K562 (cell line): ENCODE data around the gene RASL12. TPM values are rescaled to one million over a fixed set of nuclear protein-coding genes. Genes with fewer than 3 reads are reported as not detected.

Experiments
- ATAC-seq: fragments of 200-7000 bp; cut with Tn5 transposase; 3 replicates; pipeline ENCODE4 v1.9.1; 2020; ENCODE audit warnings: moderate library complexity
- BruUV-seq: library from RNA; stranded (reverse); fragments of 400-500 nt; replicated peaks from 2 replicates; lab custom pipeline; 2021; lab: Mats Ljungman, UMichigan
- CTCF ChIA-PET: fragments of 300-600 bp; formaldehyde crosslinking; extraction: SDS; loops from one replicate; lab custom pipeline; 2021; ENCODE audit warnings: low intra/inter-chr PET ratio; lab: Yijun Ruan, JAX
- POLR2A ChIA-PET: fragments of 300-600, 350-650 bp; sonication (Branson Sonifier 250); formaldehyde crosslinking; extraction: SDS; loops from one replicate; lab custom pipeline; 2021; ENCODE audit warnings: antibody characterized with exemption, inconsistent platforms; lab: Yijun Ruan, JAX
- DNase-seq, 4 experiments: peaks; one replicate each; pipeline versions ENCODE4 v3.0.0 to v3.0.0-alpha.2; 2011 to 2018; ENCODE audit warnings: low spot score in 3 of 4, mixed read lengths in 3 of 4; ENCODE audit errors: extremely low read depth in 1 of 4
- FAIRE-seq: peaks from 2 replicates; lab custom pipeline; 2011; peaks lifted over from hg19 to GRCh38; lab: Jason Lieb, UNC
- H2AFZ ChIP-seq: 2 replicates; pipeline ENCODE4 v1.6.0; 2011; ENCODE audit warnings: low read depth, low read length, control low read depth, inconsistent platforms
- H3K27ac ChIP-seq: fragments of 200-600 bp; 3 replicates; pipeline ENCODE4 v1.8.0; 2011; ENCODE audit warnings: low read depth, mild to moderate bottlenecking, control low read depth, inconsistent platforms, low read length, moderate library complexity, mixed read lengths; ENCODE audit errors: extremely low read depth
- H3K27me3 ChIP-seq, 2 experiments: fragments of 300-600 bp in 1 of 2; 2 replicates in 1 of 2; 3 replicates in 1 of 2; pipeline versions ENCODE4 v1.6.0 to v1.8.0; 2011; ENCODE audit warnings: inconsistent platforms in 2 of 2, low read length in 2 of 2, mild to moderate bottlenecking in 1 of 2, mixed read lengths in 1 of 2, moderate library complexity in 1 of 2; ENCODE audit not compliant: control insufficient read depth in 2 of 2, insufficient read depth in 2 of 2
- H3K36me3 ChIP-seq: fragments of 300-600 bp; 3 replicates; pipeline ENCODE4 v1.8.0; 2011; ENCODE audit warnings: mild to moderate bottlenecking, low read length, inconsistent platforms; ENCODE audit not compliant: control insufficient read depth, insufficient read depth
- H3K4me1 ChIP-seq, 2 experiments: fragments of 200-600 bp in 1 of 2; replicated peaks in 1 of 2; 2 replicates in 1 of 2; 3 replicates in 1 of 2; pipeline versions ENCODE4 v1.5.1 to v1.8.0; 2011; ENCODE audit warnings: inconsistent platforms in 2 of 2, low read length in 2 of 2, mild to moderate bottlenecking in 1 of 2, mixed read lengths in 1 of 2, moderate library complexity in 1 of 2; ENCODE audit not compliant: control insufficient read depth in 2 of 2, insufficient read depth in 2 of 2
- H3K4me2 ChIP-seq: 2 replicates; pipeline ENCODE4 v1.6.1; 2011; ENCODE audit warnings: low read length, control low read depth, inconsistent platforms, mixed read lengths; ENCODE audit not compliant: insufficient read depth
- H3K4me3 ChIP-seq: fragments of 200-600 bp; sonication (generic), shearing (Covaris generic); 2 replicates; pipeline ENCODE4 v1.5.1; 2016; ENCODE audit warnings: control low read depth, inconsistent platforms
- H3K79me2 ChIP-seq: fragments of 200-600 bp; 3 replicates; pipeline ENCODE4 v1.8.0; 2011; ENCODE audit warnings: low read length, inconsistent platforms; ENCODE audit not compliant: control insufficient read depth, insufficient read depth
- H3K9ac ChIP-seq, 2 experiments: 2 replicates each; pipeline versions ENCODE4 v1.6.0 to v1.6.1; 2011; ENCODE audit warnings: low read depth in 2 of 2, low read length in 2 of 2, control low read depth in 1 of 2, inconsistent platforms in 1 of 2, mild to moderate bottlenecking in 1 of 2, mixed read lengths in 1 of 2; ENCODE audit not compliant: insufficient read depth in 1 of 2
- H3K9me1 ChIP-seq: one replicate; pipeline ENCODE4 v1.6.0; 2011; ENCODE audit warnings: inconsistent platforms, mild to moderate bottlenecking, low read length, moderate library complexity; ENCODE audit not compliant: control insufficient read depth, insufficient read depth
- H3K9me3 ChIP-seq: replicated peaks from 2 replicates; pipeline ENCODE4 v1.5.1; 2011; ENCODE audit warnings: low read depth, low read length, inconsistent platforms; ENCODE audit not compliant: control insufficient read depth, insufficient read depth
- H4K20me1 ChIP-seq: replicated peaks from 2 replicates; pipeline ENCODE4 v1.6.1; 2011; ENCODE audit warnings: low read length, inconsistent platforms, mixed read lengths; ENCODE audit not compliant: control insufficient read depth, insufficient read depth
- C11orf30 ChIP-seq: fragments of 450-650 bp; IDR thresholded peaks from 2 replicates; pipeline ENCODE4 v1.6.1; 2016; ENCODE audit warnings: low read depth, mild to moderate bottlenecking
- CAMTA2 ChIP-seq: fragments of 250-450 bp; sonication (Bioruptor Pico); conservative IDR thresholded peaks from 2 replicates; pipeline ENCODE4 v1.5.1; 2022
- CXXC5 ChIP-seq: fragments of 250-450 bp; sonication (Bioruptor Pico); IDR thresholded peaks from 2 replicates; pipeline ENCODE4 v1.8.0; 2022; ENCODE audit warnings: inconsistent platforms, mild to moderate bottlenecking, moderate library complexity
- ELF2 ChIP-seq: fragments of 250-450 bp; sonication (Bioruptor Pico); IDR thresholded peaks from 2 replicates; pipeline ENCODE4 v1.5.0; 2021; ENCODE audit warnings: mild to moderate bottlenecking
- HDAC1 ChIP-seq, 2 experiments: fragments of 450-650 bp; IDR thresholded peaks; 2 replicates each; pipeline ENCODE4 v1.6.1; 2016 to 2017; ENCODE audit warnings: inconsistent platforms in 1 of 2, mild to moderate bottlenecking in 1 of 2, moderate library complexity in 1 of 2
- HDAC2 ChIP-seq: fragments of 450-650 bp; IDR thresholded peaks from 2 replicates; pipeline ENCODE4 v1.6.1; 2016; ENCODE audit warnings: mild to moderate bottlenecking
- HLTF ChIP-seq: fragments of 450-650 bp; IDR thresholded peaks from 2 replicates; pipeline ENCODE4 v1.6.1; 2016
- KDM1A ChIP-seq, 2 experiments: fragments of 450-650 bp; IDR thresholded peaks; 2 replicates each; pipeline ENCODE4 v1.6.1; 2016; ENCODE audit warnings: mild to moderate bottlenecking in 2 of 2
- RAD21 ChIP-seq, 2 experiments: fragments of 250-450 bp in 1 of 2; fragments of 450-650 bp in 1 of 2; sonication (Bioruptor Pico) in 1 of 2; formaldehyde crosslinking in 1 of 2; IDR thresholded peaks in 1 of 2; conservative IDR thresholded peaks in 1 of 2; 2 replicates each; pipeline versions ENCODE4 v1.4.0 to v1.8.0; 2020 to 2022; ENCODE audit warnings: mild to moderate bottlenecking in 2 of 2, moderate library complexity in 1 of 2
- RB1 ChIP-seq: fragments of 450-650 bp; IDR thresholded peaks from 2 replicates; pipeline ENCODE4 v1.6.1; 2017; ENCODE audit warnings: low read depth, mild to moderate bottlenecking
- SMC3 ChIP-seq: conservative IDR thresholded peaks from 2 replicates; pipeline ENCODE4 v1.6.1; 2011; ENCODE audit warnings: low read depth, low read length, improper control_type of control experiment; ENCODE audit not compliant: insufficient read depth
- USF2 ChIP-seq: sonication (generic); formaldehyde crosslinking; IDR thresholded peaks from 2 replicates; pipeline ENCODE4 v1.5.0; 2020; ENCODE audit warnings: missing genetic modification reagents
- YBX1 ChIP-seq: fragments of 450-650 bp; IDR thresholded peaks from 2 replicates; pipeline ENCODE4 v1.7.1; 2016; ENCODE audit warnings: mild to moderate bottlenecking
- ZBED1 ChIP-seq: IDR thresholded peaks from 2 replicates; pipeline ENCODE4 v1.6.1; 2014
- ZEB2 ChIP-seq: fragments of 450-650 bp; IDR thresholded peaks from 2 replicates; pipeline ENCODE4 v1.6.1; 2016
- WGBS: fragments of 100-300 bp; shearing (Covaris generic); methylation state at CpG from one replicate; pipeline ENCODE4 v1.1.6; 2016; ENCODE audit warnings: low coverage, mixed read lengths; ENCODE audit not compliant: insufficient coverage; ENCODE audit errors: missing lambda C conversion rate; 5-methylcytosine and 5-hydroxymethylcytosine counted together
- in situ Hi-C: fragments of 300-500 bp; cut with MboI; formaldehyde crosslinking; loops from 4 replicates; pipeline ENCODE4 v1.15.0; 2018; ENCODE audit warnings: inconsistent platforms, mixed read lengths
- intact Hi-C: fragments of 100-400 bp; cut with micrococcal nuclease; formaldehyde crosslinking; loops from 2 replicates; pipeline ENCODE4 v1.14.2; 2022
- polyA plus RNA-seq, 8 experiments: library from polyadenylated mRNA; depleted of rRNA in 4 of 8; stranded (reverse) in 5 of 8; unstranded in 3 of 8; fragments of >200 nt; fragmentation: Nextera tagmentation in 2 of 8; fragmentation: Illumina TruSeq in 1 of 8; extraction: Ambion mirVana in 2 of 8; extraction: Trizol in 1 of 8; gene quantifications; 2 replicates each; pipeline versions ENCODE4 v1.2.1 to v1.2.3, GENCODE V29; 2011 to 2014; ENCODE audit warnings: inconsistent platforms in 1 of 8, missing spikeins in 1 of 8
- total RNA-seq, 7 experiments: library from RNA; depleted of rRNA in 6 of 7; stranded (reverse); fragments of >200 nt in 6 of 7; fragmentation: Illumina TruSeq in 2 of 7; extraction: Trizol in 2 of 7; gene quantifications; 2 replicates each; pipeline versions ENCODE4 v1.2.1 to v1.2.3, GENCODE V29; 2011 to 2021; ENCODE audit warnings: low replicate concordance in 1 of 7
- TF ChIP-seq, protein P1 (sequence below): IDR thresholded peaks from 2 replicates; pipeline ENCODE4 v1.6.1; 2011; ENCODE audit warnings: borderline replicate concordance, low read depth, mild to moderate bottlenecking, moderate library complexity, low read length; ENCODE audit not compliant: insufficient read depth, poor library complexity, severe bottlenecking

The RASL12 gene
- total and polyA plus RNA-seq, 9 of the 15 experiments (the other 6 are each of a cell fraction or from before 2014, with no cell fraction given): not detected

DNA sequence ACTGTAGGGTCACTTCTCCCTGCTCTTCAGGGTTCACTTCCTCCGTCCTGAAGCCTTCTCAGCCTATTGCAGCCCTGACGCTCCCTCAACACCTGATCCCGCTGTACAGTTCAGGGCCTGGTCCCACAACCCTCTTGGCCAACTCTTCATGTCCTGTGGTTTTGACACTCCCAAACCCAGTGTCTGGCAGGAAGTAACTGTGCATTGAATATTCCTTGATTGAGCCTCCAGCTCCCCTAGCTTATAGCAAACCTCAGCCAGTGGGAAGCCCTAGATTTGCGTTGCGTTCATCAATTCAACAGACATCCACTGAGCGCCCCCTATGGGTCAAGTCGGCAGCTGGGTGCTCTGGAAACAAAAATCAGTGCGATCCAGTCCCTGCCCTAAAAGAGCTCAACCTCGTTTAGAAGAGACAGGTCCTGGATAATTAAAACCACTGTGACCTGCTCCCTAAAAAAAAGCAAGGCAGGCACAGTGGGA, 33.7 kb upstream of the RASL12 start:
- H3K27ac ChIP-seq: no peak overlapping the region
- ATAC-seq (peak; percentile 81), DNase-seq (peak; percentile 53 to 70 (median 65)), FAIRE-seq (peak; percentile 85)
- H3K9me3 ChIP-seq: no peaks in the 10 kb centered on the region
- WGBS: 36% methylated on average over 9 of the region's 9 CpGs
- H3K4me1 ChIP-seq: no peaks in the 10 kb centered on the region
- no peaks in the 10 kb centered on the region for H3K27me3 ChIP-seq
- H3K79me2 ChIP-seq: no peaks in the 10 kb centered on the region
- no peak overlapping the region for H3K9ac ChIP-seq
- peaks cover 3% of the 10 kb centered on the region for H3K9me1 ChIP-seq
- in situ Hi-C loops (no loop called here), intact Hi-C loops (loop anchor here (1.0 to 5.0 kb wide), 2 partner anchors 47 to 69 kb away; no protein-coding TSS in a partner anchor)
- H3K4me3 ChIP-seq: no peak overlapping the region
- H3K36me3 ChIP-seq: peaks cover 28% of the 10 kb centered on the region; the same call in 2 of the 3 replicates
- CTCF ChIA-PET: interaction anchor here (0.8 to 1.0 kb wide), 2 partner anchors 47 kb away, joined by 3 to 6 read pairs; no protein-coding TSS in a partner anchor
- no peaks in the 10 kb centered on the region for H4K20me1 ChIP-seq
- no peak overlapping the region for H3K4me2 ChIP-seq
- H2AFZ ChIP-seq: no peak overlapping the region
- no TSS peak for BruUV-seq
- POLR2A ChIA-PET: interaction anchor here (0.6 to 1.2 kb wide), 5 partner anchors 9 to 78 kb away, joined by 3 to 4 read pairs (median 3); no protein-coding TSS in a partner anchor
- TF ChIP-seq RB1 (no peak), ZBED1 (no peak), CAMTA2 (CRISPR knock-in tag) (no peak), ZEB2 (no peak), SMC3 (peak; percentile 34; the same call in 1 of the 2 replicates), HDAC1 (IDR thresholded peaks at IDR 0.05) (0 out of 4 replicates have a peak, but pooled peaks of 1 of the 2 experiments have one; percentile 25), CXXC5 (CRISPR knock-in tag) (0 out of 2 replicates have a peak, but pooled peaks have one; percentile 16), C11orf30 (no peak), KDM1A (IDR thresholded peaks at IDR 0.05) (peak; percentile 84 to 85), USF2 (no peak), RAD21 (CRISPR knock-in tag; conservative IDR thresholded peaks at IDR 0.05 in 1 of 2, IDR thresholded peaks at IDR 0.05 in 1 of 2) (peak; percentile 29 to 60), HLTF (no peak), ELF2 (CRISPR knock-in tag) (no peak), YBX1 (no peak), HDAC2 (0 out of 2 replicates have a peak, but pooled peaks have one; percentile 33)
- TF ChIP-seq, protein P1, sequence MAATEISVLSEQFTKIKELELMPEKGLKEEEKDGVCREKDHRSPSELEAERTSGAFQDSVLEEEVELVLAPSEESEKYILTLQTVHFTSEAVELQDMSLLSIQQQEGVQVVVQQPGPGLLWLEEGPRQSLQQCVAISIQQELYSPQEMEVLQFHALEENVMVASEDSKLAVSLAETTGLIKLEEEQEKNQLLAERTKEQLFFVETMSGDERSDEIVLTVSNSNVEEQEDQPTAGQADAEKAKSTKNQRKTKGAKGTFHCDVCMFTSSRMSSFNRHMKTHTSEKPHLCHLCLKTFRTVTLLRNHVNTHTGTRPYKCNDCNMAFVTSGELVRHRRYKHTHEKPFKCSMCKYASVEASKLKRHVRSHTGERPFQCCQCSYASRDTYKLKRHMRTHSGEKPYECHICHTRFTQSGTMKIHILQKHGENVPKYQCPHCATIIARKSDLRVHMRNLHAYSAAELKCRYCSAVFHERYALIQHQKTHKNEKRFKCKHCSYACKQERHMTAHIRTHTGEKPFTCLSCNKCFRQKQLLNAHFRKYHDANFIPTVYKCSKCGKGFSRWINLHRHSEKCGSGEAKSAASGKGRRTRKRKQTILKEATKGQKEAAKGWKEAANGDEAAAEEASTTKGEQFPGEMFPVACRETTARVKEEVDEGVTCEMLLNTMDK: peak; percentile 37
